Activated naive CD8-positive, alpha-beta T cell (primary cell): ENCODE data around the gene INTS2.

Experiments
- H3K27ac Mint-ChIP-seq: one replicate; pipeline ENCODE4 v1.8.0; 2021; ENCODE audit warnings: mixed read lengths
- H3K27me3 Mint-ChIP-seq: one replicate; pipeline ENCODE4 v1.8.0; 2021; ENCODE audit warnings: mixed read lengths
- H3K36me3 Mint-ChIP-seq: one replicate; pipeline ENCODE4 v1.8.0; 2021; ENCODE audit warnings: mixed read lengths
- H3K4me1 Mint-ChIP-seq: one replicate; pipeline ENCODE4 v1.8.0; 2021; ENCODE audit warnings: low read depth, mixed read lengths
- H3K4me3 Mint-ChIP-seq: one replicate; pipeline ENCODE4 v1.8.0; 2021; ENCODE audit warnings: mild to moderate bottlenecking, mixed read lengths
- H3K9me3 Mint-ChIP-seq: one replicate; pipeline ENCODE4 v1.8.0; 2021; ENCODE audit warnings: low read depth, mixed read lengths

Gene INTS2

DNA sequence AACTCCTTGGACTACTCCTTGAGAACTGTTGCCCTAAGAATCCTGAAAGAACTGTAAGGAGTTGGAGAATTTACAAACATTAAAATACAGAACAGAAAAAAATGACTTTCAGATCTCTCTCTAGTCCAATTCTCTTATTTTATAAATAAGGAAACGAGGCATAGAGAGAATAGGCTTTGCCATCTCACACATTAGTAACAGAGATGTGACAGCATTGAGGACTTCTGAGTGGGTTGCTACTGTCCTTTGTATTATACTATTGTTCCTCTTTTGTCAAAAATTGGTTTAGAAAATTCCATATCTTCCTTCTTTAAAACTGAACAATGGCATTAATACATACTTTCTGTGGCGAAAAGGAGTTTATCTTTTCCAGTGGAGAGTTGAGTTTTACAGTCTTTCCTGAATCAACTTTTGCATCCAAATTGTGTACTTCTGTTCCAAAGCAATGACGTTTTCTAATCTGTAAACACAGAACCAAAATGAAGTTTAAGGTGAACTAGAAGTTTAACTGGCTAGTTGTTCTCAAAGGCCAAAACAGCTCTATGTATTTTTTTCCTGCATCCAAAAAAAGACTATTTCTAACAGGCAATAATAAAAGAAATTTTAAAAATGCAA is 80.9 kb downstream of the INTS2 start:
- Mint-ChIP-seq H3K27me3 (no peaks in the 10 kb centered on the region), H3K27ac (no peak overlapping the region), H3K9me3 (no peaks in the 10 kb centered on the region), H3K36me3 (peaks cover 13% of the 10 kb centered on the region), H3K4me1 (no peaks in the 10 kb centered on the region), H3K4me3 (no peak overlapping the region)

DNA sequence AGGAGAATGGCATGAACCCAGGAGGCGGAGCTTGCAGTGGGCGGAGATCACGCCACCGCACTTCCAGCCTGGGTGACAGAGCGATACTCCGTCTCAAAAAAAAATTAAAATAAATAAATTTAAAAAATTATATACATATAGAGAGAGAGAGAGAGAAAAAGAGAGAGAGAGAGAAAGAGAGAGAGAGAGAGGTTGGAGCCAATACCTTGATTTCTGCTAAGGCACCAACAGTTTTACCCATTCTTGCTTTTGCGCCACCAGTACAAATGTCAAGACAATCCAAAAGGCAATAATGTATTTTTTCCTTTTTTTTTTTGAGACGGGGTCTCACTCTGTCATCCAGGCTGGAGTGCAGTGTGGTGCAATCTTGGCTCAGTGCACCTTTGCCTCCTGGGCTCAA is 81.7 kb downstream of the INTS2 start:
- peaks cover 11% of the 10 kb centered on the region for H3K36me3 Mint-ChIP-seq
- no peaks in the 10 kb centered on the region for H3K27me3 Mint-ChIP-seq
- no peak overlapping the region for H3K27ac Mint-ChIP-seq
- no peaks in the 10 kb centered on the region for H3K4me1 Mint-ChIP-seq
- H3K9me3 Mint-ChIP-seq, result no peaks in the 10 kb centered on the region
- H3K4me3 Mint-ChIP-seq, result no peak overlapping the region

DNA sequence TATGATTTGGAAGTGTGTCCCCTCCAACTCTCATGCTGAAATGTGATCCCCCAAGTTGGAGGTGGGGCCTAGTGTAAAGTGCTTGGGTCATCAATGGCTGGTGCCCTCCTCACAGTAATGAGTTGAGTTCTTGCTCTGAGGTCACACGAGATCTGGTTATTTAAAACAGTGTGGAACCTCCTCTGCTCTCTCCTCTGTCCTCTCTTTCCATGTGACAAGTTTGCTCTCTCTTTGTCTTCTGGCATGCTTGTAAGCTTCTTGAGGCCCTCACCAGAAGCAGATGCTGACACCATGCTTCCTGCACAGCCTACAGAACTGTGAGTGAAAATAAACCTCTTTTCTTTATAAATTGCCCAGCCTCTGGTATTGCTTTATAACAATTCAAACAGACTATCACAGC is 84.3 kb downstream of the INTS2 start:
- Mint-ChIP-seq H3K27me3 (no peaks in the 10 kb centered on the region), H3K4me3 (no peak overlapping the region), H3K27ac (no peak overlapping the region), H3K4me1 (no peaks in the 10 kb centered on the region), H3K9me3 (no peaks in the 10 kb centered on the region), H3K36me3 (peaks cover 11% of the 10 kb centered on the region)

GRCh38 chr17:61842899-61843298 is 84.9 kb downstream of the INTS2 start:
- no peak overlapping the region for H3K27ac Mint-ChIP-seq
- H3K4me3 Mint-ChIP-seq, result no peak overlapping the region
- no peaks in the 10 kb centered on the region for H3K9me3 Mint-ChIP-seq
- no peaks in the 10 kb centered on the region for H3K27me3 Mint-ChIP-seq
- peaks cover 11% of the 10 kb centered on the region for H3K36me3 Mint-ChIP-seq
- no peaks in the 10 kb centered on the region for H3K4me1 Mint-ChIP-seq

GRCh38 chr17:61839300-61839786 is 88.4 kb downstream of the INTS2 start:
- no peaks in the 10 kb centered on the region for H3K4me1 Mint-ChIP-seq
- peaks cover 5% of the 10 kb centered on the region for H3K36me3 Mint-ChIP-seq
- no peaks in the 10 kb centered on the region for H3K9me3 Mint-ChIP-seq
- H3K4me3 Mint-ChIP-seq, result no peak overlapping the region
- H3K27ac Mint-ChIP-seq, result no peak overlapping the region
- H3K27me3 Mint-ChIP-seq, result no peaks in the 10 kb centered on the region

- H3K36me3 Mint-ChIP-seq, result no peaks in the 10 kb centered on the region
- no peaks in the 10 kb centered on the region for H3K27me3 Mint-ChIP-seq
- no peak overlapping the region for H3K27ac Mint-ChIP-seq
- no peak overlapping the region for H3K4me3 Mint-ChIP-seq
- no peaks in the 10 kb centered on the region for H3K9me3 Mint-ChIP-seq
- H3K4me1 Mint-ChIP-seq, result no peaks in the 10 kb centered on the region
Measured at GRCh38 chr17:61837175-61838051, 90.4 kb downstream of the INTS2 start.

DNA sequence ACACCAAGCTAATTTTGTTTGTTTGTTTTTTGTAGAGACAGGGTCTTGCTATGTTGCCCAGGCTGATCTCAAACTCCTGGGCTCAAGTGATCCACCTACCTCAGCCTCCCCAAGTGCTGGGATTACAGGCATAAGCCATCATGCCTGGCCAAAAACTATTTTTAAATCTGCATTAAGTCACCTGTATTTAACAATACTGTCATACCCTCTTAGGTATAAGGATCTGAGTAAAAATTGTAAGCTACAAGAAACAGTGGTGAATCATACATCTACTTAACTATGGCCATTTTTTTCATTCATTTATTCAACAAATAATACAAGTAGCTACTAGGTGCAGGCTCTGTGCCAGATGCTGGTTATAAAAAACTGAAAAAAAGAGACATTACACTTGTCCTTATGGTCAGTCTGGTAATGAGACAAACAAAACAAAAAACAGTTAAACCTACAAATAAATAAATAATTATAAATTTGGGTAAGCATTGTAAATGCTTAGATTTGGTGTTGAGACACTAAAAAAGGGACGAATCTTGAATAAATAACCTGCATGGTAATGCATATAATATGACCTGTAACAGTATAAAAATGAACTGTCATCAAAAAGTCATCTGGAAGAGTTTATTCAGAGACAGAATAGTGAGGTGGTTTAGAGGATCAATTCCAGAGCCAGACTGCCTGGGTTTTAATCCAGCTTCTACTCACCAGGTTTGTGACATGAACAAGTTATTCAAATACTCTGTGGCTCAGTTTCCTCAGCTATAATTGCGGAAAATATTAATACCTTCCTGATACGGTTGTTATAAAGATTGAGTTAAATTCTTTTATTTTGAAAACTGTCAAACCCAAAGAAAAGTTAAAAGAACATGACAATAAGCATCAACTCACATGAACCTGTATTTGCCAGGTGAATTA is 91.3 kb downstream of the INTS2 start:
- H3K9me3 Mint-ChIP-seq, result no peaks in the 10 kb centered on the region
- H3K36me3 Mint-ChIP-seq, result no peaks in the 10 kb centered on the region
- H3K4me3 Mint-ChIP-seq, result no peak overlapping the region
- H3K27me3 Mint-ChIP-seq, result no peaks in the 10 kb centered on the region
- no peaks in the 10 kb centered on the region for H3K4me1 Mint-ChIP-seq
- H3K27ac Mint-ChIP-seq, result no peak overlapping the region

GRCh38 chr17:61835606-61836005 is 92.2 kb downstream of the INTS2 start:
- Mint-ChIP-seq H3K27ac (no peak overlapping the region), H3K4me1 (no peaks in the 10 kb centered on the region), H3K4me3 (no peak overlapping the region), H3K9me3 (no peaks in the 10 kb centered on the region), H3K36me3 (no peaks in the 10 kb centered on the region), H3K27me3 (no peaks in the 10 kb centered on the region)

- Mint-ChIP-seq H3K4me1 (no peaks in the 10 kb centered on the region), H3K27ac (no peak overlapping the region), H3K4me3 (no peak overlapping the region), H3K36me3 (no peaks in the 10 kb centered on the region), H3K27me3 (no peaks in the 10 kb centered on the region), H3K9me3 (no peaks in the 10 kb centered on the region)
Measured at GRCh38 chr17:61834610-61835009, 93.2 kb downstream of the INTS2 start.

DNA sequence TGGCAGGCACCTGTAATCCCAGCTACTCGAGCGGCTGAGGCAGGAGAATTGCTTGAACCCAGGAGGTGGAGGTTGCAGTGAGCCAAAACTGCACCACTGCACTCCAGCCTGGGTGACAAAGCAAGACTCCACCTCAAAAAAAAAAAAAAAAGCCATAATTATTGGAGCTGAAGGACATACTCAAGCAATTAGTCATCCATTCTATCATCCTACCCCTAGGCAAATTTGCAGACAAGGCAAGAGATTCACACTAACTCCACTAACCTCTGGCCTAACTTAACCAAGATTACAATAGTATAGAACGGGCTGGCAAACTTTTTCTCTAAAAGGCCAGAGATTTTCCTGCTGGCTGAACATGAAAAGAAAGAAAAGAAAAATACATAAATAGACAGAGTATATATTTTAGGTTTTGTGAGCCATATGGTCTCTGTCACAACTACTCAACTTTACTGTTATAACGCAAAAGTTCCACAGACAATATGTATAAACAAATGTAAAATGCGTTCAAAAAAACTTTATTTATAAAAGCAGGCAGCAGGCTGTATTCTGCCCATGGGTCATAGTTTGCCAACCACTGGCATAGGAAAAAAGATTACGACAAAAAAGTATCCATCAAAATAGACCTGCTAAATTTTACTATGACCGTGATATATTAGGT is 94.1 kb downstream of the INTS2 start:
- Mint-ChIP-seq H3K36me3 (no peaks in the 10 kb centered on the region), H3K27ac (no peak overlapping the region), H3K9me3 (no peaks in the 10 kb centered on the region), H3K27me3 (no peaks in the 10 kb centered on the region), H3K4me3 (no peak overlapping the region), H3K4me1 (no peaks in the 10 kb centered on the region)

- no peaks in the 10 kb centered on the region for H3K4me1 Mint-ChIP-seq
Measured at GRCh38 chr17:61832463-61832862, 95.3 kb downstream of the INTS2 start.

DNA sequence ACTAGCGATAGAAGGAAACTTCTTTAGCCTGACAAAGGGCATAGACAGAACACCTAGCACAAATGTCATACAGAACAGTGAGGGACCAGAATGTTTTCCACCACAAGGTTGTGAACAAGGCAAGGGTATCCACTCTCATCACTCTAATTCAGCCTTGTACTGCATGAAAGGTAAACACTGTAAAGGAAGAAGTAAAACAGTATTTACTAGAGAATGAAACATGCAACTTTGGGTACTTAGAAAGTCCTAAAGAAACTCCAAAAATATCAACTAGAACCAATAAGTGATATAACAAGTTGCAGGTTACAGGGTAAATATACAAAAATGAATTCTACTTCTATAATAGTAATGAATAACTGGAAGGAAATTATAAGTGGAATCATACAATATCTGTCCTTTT is 96.7 kb downstream of the INTS2 start:
- Mint-ChIP-seq H3K27ac (no peak overlapping the region), H3K36me3 (peaks cover 3% of the 10 kb centered on the region)

More at GRCh38 chr17:61832463-61832862, 95.3 kb downstream of the INTS2 start:
- no peak overlapping the region for H3K27ac Mint-ChIP-seq
- no peaks in the 10 kb centered on the region for H3K27me3 Mint-ChIP-seq
- no peaks in the 10 kb centered on the region for H3K9me3 Mint-ChIP-seq
- H3K36me3 Mint-ChIP-seq, result no peaks in the 10 kb centered on the region
- H3K4me3 Mint-ChIP-seq, result no peak overlapping the region

GRCh38 chr17:61828694-61829093 is 99.1 kb downstream of the INTS2 start:
- H3K36me3 Mint-ChIP-seq, result peaks cover 6% of the 10 kb centered on the region
- no peaks in the 10 kb centered on the region for H3K27me3 Mint-ChIP-seq
- H3K27ac Mint-ChIP-seq, result no peak overlapping the region
- H3K4me1 Mint-ChIP-seq, result no peaks in the 10 kb centered on the region
- H3K4me3 Mint-ChIP-seq, result no peak overlapping the region
- H3K9me3 Mint-ChIP-seq, result no peaks in the 10 kb centered on the region

More for the DNA sequence above, 96.7 kb downstream of the INTS2 start:
- Mint-ChIP-seq H3K4me1 (no peaks in the 10 kb centered on the region), H3K9me3 (no peaks in the 10 kb centered on the region), H3K27me3 (no peaks in the 10 kb centered on the region), H3K4me3 (no peak overlapping the region)

- H3K4me3 Mint-ChIP-seq, result no peak overlapping the region
- no peak overlapping the region for H3K27ac Mint-ChIP-seq
- H3K27me3 Mint-ChIP-seq, result no peaks in the 10 kb centered on the region
- H3K9me3 Mint-ChIP-seq, result no peaks in the 10 kb centered on the region
- H3K4me1 Mint-ChIP-seq, result no peaks in the 10 kb centered on the region
- H3K36me3 Mint-ChIP-seq, result peaks cover 6% of the 10 kb centered on the region
Measured at GRCh38 chr17:61827649-61828395, 100.0 kb downstream of the INTS2 start.
